K562 (cell line): ENCODE data around the gene ZBTB32. TPM values are rescaled to one million over a fixed set of nuclear protein-coding genes. Genes with fewer than 3 reads are reported as not detected.
A peak's percentile ranks its signal among the peaks of the same experiment; 100 is the strongest.

Experiments
- CC2D1A ChIP-seq: fragments of 450-650 bp; IDR thresholded peaks from 2 replicates; pipeline ENCODE4 v1.6.1; 2017; ENCODE audit warnings: mild to moderate bottlenecking
- CCNT2 ChIP-seq: IDR thresholded peaks from 2 replicates; pipeline ENCODE4 v1.6.1; 2011; ENCODE audit warnings: borderline replicate concordance, low read depth, mild to moderate bottlenecking, moderate library complexity, mixed read lengths, low read length; ENCODE audit not compliant: insufficient read length; ENCODE audit errors: extremely low read depth
- CREBBP ChIP-seq: IDR thresholded peaks from one replicate; pipeline ENCODE4 v1.6.1; 2012; ENCODE audit warnings: low read depth, mild to moderate bottlenecking, control low read depth, inconsistent platforms, low read length
- PHF21A ChIP-seq: fragments of 450-650 bp; IDR thresholded peaks from 2 replicates; pipeline ENCODE4 v1.6.1; 2017; ENCODE audit warnings: low read depth, borderline replicate concordance
- PHF8 ChIP-seq: fragments of 200-600 bp; sonication (generic); IDR thresholded peaks from 2 replicates; pipeline ENCODE4 v1.6.1; 2012; ENCODE audit warnings: mixed run types, mild to moderate bottlenecking, inconsistent platforms, low read length, moderate library complexity, borderline replicate concordance
- POLR3A ChIP-seq: IDR thresholded peaks from 2 replicates; pipeline ENCODE4 v1.6.1; 2011; ENCODE audit warnings: borderline replicate concordance, mild to moderate bottlenecking, moderate library complexity; ENCODE audit not compliant: insufficient read length, insufficient read depth; ENCODE audit errors: extremely low read depth
- POLR3G ChIP-seq: IDR thresholded peaks from 2 replicates; pipeline ENCODE4 v1.6.1; 2011; ENCODE audit not compliant: insufficient read length, insufficient replicate concordance; ENCODE audit errors: extremely low read depth
- PTTG1 ChIP-seq: fragments of 450-650 bp; IDR thresholded peaks from 2 replicates; pipeline ENCODE4 v1.6.1; 2016; ENCODE audit warnings: low read depth, mild to moderate bottlenecking, missing genetic modification characterization, missing compliant biosample characterization
- PURB ChIP-seq: sonication (generic); formaldehyde crosslinking; IDR thresholded peaks from 2 replicates; pipeline ENCODE4 v1.9.0; 2021; ENCODE audit warnings: low read depth, mild to moderate bottlenecking, missing genetic modification reagents
- RAD21 ChIP-seq, 2 experiments: fragments of 250-450 bp in 1 of 2; fragments of 450-650 bp in 1 of 2; sonication (Bioruptor Pico) in 1 of 2; formaldehyde crosslinking in 1 of 2; IDR thresholded peaks in 1 of 2; conservative IDR thresholded peaks in 1 of 2; 2 replicates each; pipeline versions ENCODE4 v1.4.0 to v1.8.0; 2020 to 2022; ENCODE audit warnings: mild to moderate bottlenecking in 2 of 2, moderate library complexity in 1 of 2
- STAG1 ChIP-seq: sonication (generic); formaldehyde crosslinking; IDR thresholded peaks from 2 replicates; pipeline ENCODE4 v1.5.0; 2020; ENCODE audit warnings: missing genetic modification reagents, borderline replicate concordance
- U2AF1 ChIP-seq: fragments of 200-400 bp; formaldehyde crosslinking; optimal IDR thresholded peaks from 2 replicates; pipeline ENCODE3; 2017; ENCODE audit warnings: mild to moderate bottlenecking, low read depth, low read length, moderate library complexity
- ZBTB7A ChIP-seq: IDR thresholded peaks from 2 replicates; pipeline ENCODE4 v1.6.1; 2011; ENCODE audit warnings: low read depth, mild to moderate bottlenecking, low read length, moderate library complexity, borderline replicate concordance; ENCODE audit not compliant: control insufficient read depth
- ZBTB8A ChIP-seq: fragments of 450-650 bp; IDR thresholded peaks from 2 replicates; pipeline ENCODE4 v1.6.1; 2018; ENCODE audit warnings: mild to moderate bottlenecking, moderate library complexity; ENCODE audit not compliant: partially characterized antibody
- ZKSCAN3 ChIP-seq: fragments of 250-450 bp; sonication (Bioruptor Pico); IDR thresholded peaks from 2 replicates; pipeline ENCODE4 v1.4.0; 2020
- ZNF134 ChIP-seq: fragments of 250-450 bp; sonication (Bioruptor Pico); conservative IDR thresholded peaks from 2 replicates; pipeline ENCODE4 v1.4.0; 2020
- ZNF253 ChIP-seq: fragments of 250-450 bp; sonication (Bioruptor Pico); conservative IDR thresholded peaks from 2 replicates; pipeline ENCODE4 v1.6.1; 2021; ENCODE audit warnings: mild to moderate bottlenecking
- ZNF384 ChIP-seq: IDR thresholded peaks from 2 replicates; pipeline ENCODE4 v1.6.1; 2012; ENCODE audit warnings: low read depth, low read length, improper control_type of control experiment
- ZNF561 ChIP-seq: fragments of 450-650 bp; formaldehyde crosslinking; conservative IDR thresholded peaks from 2 replicates; pipeline ENCODE4 v1.4.0; 2020; ENCODE audit warnings: mild to moderate bottlenecking, moderate library complexity
- polyA plus RNA-seq, 8 experiments: library from polyadenylated mRNA; depleted of rRNA in 4 of 8; stranded (reverse) in 5 of 8; unstranded in 3 of 8; fragments of >200 nt; fragmentation: Nextera tagmentation in 2 of 8; fragmentation: Illumina TruSeq in 1 of 8; extraction: Ambion mirVana in 2 of 8; extraction: Trizol in 1 of 8; gene quantifications; 2 replicates each; pipeline versions ENCODE4 v1.2.1 to v1.2.3, GENCODE V29; 2011 to 2014; ENCODE audit warnings: inconsistent platforms in 1 of 8, missing spikeins in 1 of 8
- total RNA-seq, 7 experiments: library from RNA; depleted of rRNA in 6 of 7; stranded (reverse); fragments of >200 nt in 6 of 7; fragmentation: Illumina TruSeq in 2 of 7; extraction: Trizol in 2 of 7; gene quantifications; 2 replicates each; pipeline versions ENCODE4 v1.2.1 to v1.2.3, GENCODE V29; 2011 to 2021; ENCODE audit warnings: low replicate concordance in 1 of 7
- TF ChIP-seq, protein P1 (sequence below): fragments of 250-450 bp; sonication (Bioruptor Pico); IDR thresholded peaks from 2 replicates; pipeline ENCODE4 v1.5.0; 2021; ENCODE audit warnings: mild to moderate bottlenecking, moderate library complexity
- TF ChIP-seq, protein P2 (sequence below): fragments of 250-450 bp; sonication (Bioruptor Pico); IDR thresholded peaks from 2 replicates; pipeline ENCODE4 v1.4.0; 2020; ENCODE audit warnings: mild to moderate bottlenecking

ZBTB32 gene
- total and polyA plus RNA-seq, 9 of the 15 experiments (the other 6 are each of a cell fraction or from before 2014, with no cell fraction given), result 0.20 TPM; not detected in 8

DNA sequence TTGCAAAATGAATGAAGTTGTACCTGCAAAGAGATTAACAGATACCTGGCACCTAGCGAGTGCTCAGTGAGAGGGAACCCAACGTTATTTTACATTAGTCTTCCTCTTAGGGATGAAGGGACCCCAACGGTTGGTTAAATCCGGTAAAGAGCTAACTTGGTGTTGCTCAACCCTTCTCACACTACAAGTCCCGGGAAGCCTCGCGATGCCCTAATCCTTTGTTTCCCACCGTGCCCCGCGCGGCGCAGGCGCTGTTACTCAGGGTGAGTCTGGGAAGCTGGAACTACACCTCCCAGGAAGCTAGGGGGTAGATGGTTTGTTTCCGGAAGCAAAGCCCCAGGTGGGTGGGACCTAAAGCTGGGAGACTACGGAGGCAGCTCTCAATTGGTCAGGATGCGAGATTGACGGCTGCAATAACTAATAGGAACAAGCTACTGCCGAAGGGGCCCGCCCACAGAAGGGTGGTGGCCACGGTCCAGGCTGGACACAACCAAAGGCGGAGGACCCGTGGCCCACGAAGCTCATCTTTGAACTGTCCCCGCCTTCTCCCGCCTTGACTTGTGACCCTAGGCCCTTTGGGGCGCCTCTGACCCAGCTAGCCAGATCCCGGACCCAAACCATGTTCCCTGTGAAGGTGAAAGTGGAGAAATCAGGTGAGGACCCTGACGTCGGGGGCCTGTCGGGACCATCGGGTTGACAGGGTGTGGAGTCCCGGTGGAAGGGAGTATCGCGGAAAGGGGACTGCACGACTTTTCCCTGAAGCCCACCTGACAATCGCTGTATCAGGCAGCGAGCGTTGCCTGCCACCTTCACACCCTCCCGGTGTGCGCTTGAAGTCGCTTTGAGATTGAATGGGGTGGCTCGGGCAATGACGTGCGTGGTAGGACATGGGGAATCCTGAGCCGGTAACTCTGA, 44.0 kb downstream of the ZBTB32 start, which contains the start of gene LIN37 (continued):
- no peak for TF ChIP-seq RAD21 (CRISPR knock-in tag; conservative IDR thresholded peaks at IDR 0.05 in 1 of 2, IDR thresholded peaks at IDR 0.05 in 1 of 2)
- TF ChIP-seq ZBTB8A, result no peak
- TF ChIP-seq STAG1 (CRISPR knock-in tag), result no peak
- no peak for TF ChIP-seq ZKSCAN3
- TF ChIP-seq CC2D1A, result no peak
- TF ChIP-seq POLR3G, result no peak
- no peak for TF ChIP-seq PHF21A
- no peak for TF ChIP-seq CREBBP
- TF ChIP-seq ZNF384, result no peak
- no peak for TF ChIP-seq U2AF1
- TF ChIP-seq ZNF561 (CRISPR knock-in tag), result no peak
- TF ChIP-seq, protein P1, sequence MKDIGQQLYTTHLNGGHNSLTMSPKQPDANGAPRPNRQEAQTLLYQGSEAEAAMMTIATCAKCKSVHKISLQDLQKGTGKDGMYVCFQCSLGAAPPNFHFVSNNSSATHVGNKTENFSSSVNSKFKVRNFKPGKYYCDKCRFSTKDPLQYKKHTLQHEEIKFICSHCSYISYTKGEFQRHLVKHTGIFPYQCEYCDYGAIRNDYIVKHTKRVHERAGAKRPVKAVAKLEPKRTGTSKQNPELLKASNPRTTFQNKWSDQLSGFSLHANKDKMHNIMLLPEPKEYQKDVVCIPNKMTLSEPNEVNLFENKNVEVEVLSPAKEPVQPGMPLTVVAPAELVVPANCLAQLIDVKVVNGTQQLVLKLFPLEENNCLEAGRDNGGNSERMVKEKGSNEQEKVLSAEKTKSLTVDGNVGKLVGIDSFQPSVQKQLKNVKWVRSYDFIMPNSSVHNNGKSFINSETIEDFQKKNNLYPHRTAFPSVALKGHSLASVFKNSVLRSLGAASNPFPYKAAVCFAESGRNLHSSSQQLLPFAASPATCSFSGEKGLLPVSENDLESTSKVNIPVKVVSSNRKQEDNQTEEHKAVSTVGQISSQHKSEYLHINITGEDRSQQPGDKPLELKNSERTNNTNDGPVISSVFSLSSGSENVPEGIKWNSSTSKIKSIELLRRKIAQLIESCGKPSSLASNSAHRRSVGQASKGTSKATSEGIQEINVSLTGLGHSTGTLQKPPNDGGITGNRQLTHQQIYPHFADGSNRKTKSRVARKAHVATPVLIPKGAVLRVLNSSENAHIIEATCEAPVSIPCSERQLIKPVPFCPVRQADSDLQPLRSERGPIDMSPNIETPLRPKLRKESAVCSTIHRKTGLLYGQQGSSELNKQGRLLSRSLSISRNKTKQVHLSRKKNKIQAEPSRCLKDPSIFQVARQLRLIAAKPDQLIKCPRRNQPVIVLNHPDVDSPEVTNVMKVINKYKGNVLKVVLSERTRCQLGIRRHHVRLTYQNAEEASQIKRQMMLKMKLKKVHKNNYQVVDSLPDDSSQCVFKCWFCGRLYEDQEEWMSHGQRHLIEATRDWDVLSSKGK (CRISPR knock-in tag), result no peak
- no peak for TF ChIP-seq CCNT2
- TF ChIP-seq PURB, result no peak
- peak; percentile 96 for TF ChIP-seq PHF8
- no peak for TF ChIP-seq PTTG1 (tag)
- TF ChIP-seq ZNF253, result no peak
- TF ChIP-seq, protein P2, sequence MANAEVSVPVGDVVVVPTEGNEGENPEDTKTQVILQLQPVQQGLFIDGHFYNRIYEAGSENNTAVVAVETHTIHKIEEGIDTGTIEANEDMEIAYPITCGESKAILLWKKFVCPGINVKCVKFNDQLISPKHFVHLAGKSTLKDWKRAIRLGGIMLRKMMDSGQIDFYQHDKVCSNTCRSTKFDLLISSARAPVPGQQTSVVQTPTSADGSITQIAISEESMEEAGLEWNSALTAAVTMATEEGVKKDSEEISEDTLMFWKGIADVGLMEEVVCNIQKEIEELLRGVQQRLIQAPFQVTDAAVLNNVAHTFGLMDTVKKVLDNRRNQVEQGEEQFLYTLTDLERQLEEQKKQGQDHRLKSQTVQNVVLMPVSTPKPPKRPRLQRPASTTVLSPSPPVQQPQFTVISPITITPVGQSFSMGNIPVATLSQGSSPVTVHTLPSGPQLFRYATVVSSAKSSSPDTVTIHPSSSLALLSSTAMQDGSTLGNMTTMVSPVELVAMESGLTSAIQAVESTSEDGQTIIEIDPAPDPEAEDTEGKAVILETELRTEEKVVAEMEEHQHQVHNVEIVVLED (CRISPR knock-in tag), result peak; percentile 38; the same call in 1 of the 2 replicates
- no peak for TF ChIP-seq POLR3A
- TF ChIP-seq ZBTB7A, result peak; percentile 49; the same call in 1 of the 2 replicates
- TF ChIP-seq ZNF134, result no peak
